Mammary epithelial cell (primary cell): ENCODE measurements around the gene AREL1.

ENCODE experiments used
- EZH2 ChIP-seq: IDR thresholded peaks from 2 replicates; pipeline ENCODE4 v1.6.1; 2012; ENCODE audit warnings: low read length, inconsistent platforms, borderline replicate concordance
- TF ChIP-seq, protein P1 (sequence below), 2 donors: IDR thresholded peaks in 1 of 2; conservative IDR thresholded peaks in 1 of 2; 2 replicates each; pipeline ENCODE4 v1.5.1; 2011 to 2012; ENCODE audit warnings: inconsistent platforms in 2 of 2, low read length in 2 of 2, mild to moderate bottlenecking in 2 of 2, control low read depth in 1 of 2, low read depth in 1 of 2; ENCODE audit not compliant: insufficient read depth in 1 of 2; ENCODE audit errors: extremely low read depth in 1 of 2

GRCh38 chr14:74622257-74622656 lies 90.6 kb downstream of the AREL1 start:
- TF ChIP-seq, protein P1, sequence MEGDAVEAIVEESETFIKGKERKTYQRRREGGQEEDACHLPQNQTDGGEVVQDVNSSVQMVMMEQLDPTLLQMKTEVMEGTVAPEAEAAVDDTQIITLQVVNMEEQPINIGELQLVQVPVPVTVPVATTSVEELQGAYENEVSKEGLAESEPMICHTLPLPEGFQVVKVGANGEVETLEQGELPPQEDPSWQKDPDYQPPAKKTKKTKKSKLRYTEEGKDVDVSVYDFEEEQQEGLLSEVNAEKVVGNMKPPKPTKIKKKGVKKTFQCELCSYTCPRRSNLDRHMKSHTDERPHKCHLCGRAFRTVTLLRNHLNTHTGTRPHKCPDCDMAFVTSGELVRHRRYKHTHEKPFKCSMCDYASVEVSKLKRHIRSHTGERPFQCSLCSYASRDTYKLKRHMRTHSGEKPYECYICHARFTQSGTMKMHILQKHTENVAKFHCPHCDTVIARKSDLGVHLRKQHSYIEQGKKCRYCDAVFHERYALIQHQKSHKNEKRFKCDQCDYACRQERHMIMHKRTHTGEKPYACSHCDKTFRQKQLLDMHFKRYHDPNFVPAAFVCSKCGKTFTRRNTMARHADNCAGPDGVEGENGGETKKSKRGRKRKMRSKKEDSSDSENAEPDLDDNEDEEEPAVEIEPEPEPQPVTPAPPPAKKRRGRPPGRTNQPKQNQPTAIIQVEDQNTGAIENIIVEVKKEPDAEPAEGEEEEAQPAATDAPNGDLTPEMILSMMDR (conservative IDR thresholded peaks at IDR 0.05 in 1 of 2, IDR thresholded peaks at IDR 0.05 in 1 of 2; ENCODE audit: extremely low read depth in 1 of 2, insufficient read depth in 1 of 2, low read depth in 1 of 2, low read length in 2 of 2), result no peak
- TF ChIP-seq EZH2, result no peak
